ENCODE measurements around the gene ITLN1. TPM values are rescaled to one million over a fixed set of nuclear protein-coding genes. Genes with fewer than 3 reads are reported as not detected.
"Not testable (repeated sequence)": the region's sequence is repeated elsewhere in the genome, so short reads cannot be mapped to it uniquely, and the experiment has no call there.

Gene ITLN1
- polyA plus RNA-seq, 1 donor (not counting 4 experiments of a cell fraction or from before 2014, with no cell fraction given) = not detected

GRCh38 chr1:160916666-160917065 is 31.7 kb upstream of the ITLN1 start:
- Histone ChIP-seq H3K27me3 (ENCODE audit: control insufficient read depth, extremely low read depth, insufficient read depth, low read length) (peaks cover 3% of the 10 kb centered on the region), H3K27ac (ENCODE audit: control insufficient read depth, insufficient read depth, low read length) (no peak overlapping the region), H3K4me3 (ENCODE audit: control insufficient read depth in 2 of 3, extremely low read depth in 1 of 3, insufficient read depth in 2 of 3, low read depth in 1 of 3, low read length in 3 of 3) (no peak overlapping the region), H3K79me2 (ENCODE audit: control insufficient read depth, insufficient read depth, low read length) (no peaks in the 10 kb centered on the region), H3K4me2 (ENCODE audit: control insufficient read depth, extremely low read depth, insufficient read depth, low read depth, low read length) (no peak overlapping the region), H3K36me3 (ENCODE audit: control insufficient read depth in 2 of 2, extremely low read depth in 1 of 2, insufficient read depth in 2 of 2, low read length in 2 of 2) (no peaks in the 10 kb centered on the region), H3K9me3 (ENCODE audit: control insufficient read depth, low read depth, low read length) (no peaks in the 10 kb centered on the region), H3K9ac (ENCODE audit: control insufficient read depth, extremely low read depth, insufficient read depth, low read length) (no peak overlapping the region), H2AFZ (ENCODE audit: control insufficient read depth, low read length) (no peak overlapping the region), H3K4me1 (ENCODE audit: control insufficient read depth, extremely low read depth, insufficient read depth, low read length) (no peaks in the 10 kb centered on the region), H3K9me1 (ENCODE audit: control insufficient read depth, extremely low read depth, insufficient read depth, low read length) (no peaks in the 10 kb centered on the region), H4K20me1 (ENCODE audit: control insufficient read depth, extremely low read depth, insufficient read depth, low read length) (no peaks in the 10 kb centered on the region)
- TF ChIP-seq EZH2 (IDR thresholded peaks at IDR 0.05; ENCODE audit: low read length) (no peak), CTCF (optimal IDR thresholded peaks at IDR 0.05 in 1 of 3, IDR thresholded peaks at IDR 0.05 in 1 of 3, conservative IDR thresholded peaks at IDR 0.05 in 1 of 3; ENCODE audit: extremely low read depth in 1 of 3, insufficient read depth in 2 of 3, low read length in 3 of 3) (no peak)
- no peak for DNase-seq (ENCODE audit: low read depth, low spot score)
- FAIRE-seq = no peak
- dilution Hi-C loops (cut with MboI; ENCODE audit: extremely low pct_ligation_motif_present, low sequenced_read_pairs) = no loop called here

GRCh38 chr1:160913229-160913628 is 28.2 kb upstream of the ITLN1 start:
- H3K27ac ChIP-seq (ENCODE audit: control insufficient read depth, insufficient read depth, low read length); H3K27me3 ChIP-seq (ENCODE audit: control insufficient read depth, extremely low read depth, insufficient read depth, low read length); H3K36me3 ChIP-seq (ENCODE audit: control insufficient read depth in 2 of 2, extremely low read depth in 1 of 2, insufficient read depth in 2 of 2, low read length in 2 of 2); DNase-seq (ENCODE audit: low read depth, low spot score); H2AFZ ChIP-seq (ENCODE audit: control insufficient read depth, low read length); H3K4me2 ChIP-seq (ENCODE audit: control insufficient read depth, extremely low read depth, insufficient read depth, low read depth, low read length); dilution Hi-C loops (cut with MboI; ENCODE audit: extremely low pct_ligation_motif_present, low sequenced_read_pairs); FAIRE-seq; H3K4me3 ChIP-seq (ENCODE audit: control insufficient read depth in 2 of 3, extremely low read depth in 1 of 3, insufficient read depth in 2 of 3, low read depth in 1 of 3, low read length in 3 of 3); H3K9me1 ChIP-seq (ENCODE audit: control insufficient read depth, extremely low read depth, insufficient read depth, low read length); H3K9ac ChIP-seq (ENCODE audit: control insufficient read depth, extremely low read depth, insufficient read depth, low read length); H3K4me1 ChIP-seq (ENCODE audit: control insufficient read depth, extremely low read depth, insufficient read depth, low read length); H3K79me2 ChIP-seq (ENCODE audit: control insufficient read depth, insufficient read depth, low read length); H4K20me1 ChIP-seq (ENCODE audit: control insufficient read depth, extremely low read depth, insufficient read depth, low read length); H3K9me3 ChIP-seq (ENCODE audit: control insufficient read depth, low read depth, low read length): not testable (repeated sequence)

- H3K4me2 ChIP-seq (ENCODE audit: control insufficient read depth, extremely low read depth, insufficient read depth, low read depth, low read length) = no peak overlapping the region
- no peak for TF ChIP-seq CTCF (optimal IDR thresholded peaks at IDR 0.05 in 1 of 3, IDR thresholded peaks at IDR 0.05 in 1 of 3, conservative IDR thresholded peaks at IDR 0.05 in 1 of 3; ENCODE audit: extremely low read depth in 1 of 3, insufficient read depth in 2 of 3, low read length in 3 of 3)
- TF ChIP-seq EZH2 (IDR thresholded peaks at IDR 0.05; ENCODE audit: low read length) = no peak
- H2AFZ ChIP-seq (ENCODE audit: control insufficient read depth, low read length) = no peak overlapping the region
- no peak for DNase-seq (ENCODE audit: low read depth, low spot score)
- no peak for FAIRE-seq
- dilution Hi-C loops (cut with MboI; ENCODE audit: extremely low pct_ligation_motif_present, low sequenced_read_pairs) = no loop called here
- no peaks in the 10 kb centered on the region for H3K9me1 ChIP-seq (ENCODE audit: control insufficient read depth, extremely low read depth, insufficient read depth, low read length)
- no peaks in the 10 kb centered on the region for H3K9me3 ChIP-seq (ENCODE audit: control insufficient read depth, low read depth, low read length)
- no peak overlapping the region for H3K9ac ChIP-seq (ENCODE audit: control insufficient read depth, extremely low read depth, insufficient read depth, low read length)
- peaks cover 3% of the 10 kb centered on the region for H3K27me3 ChIP-seq (ENCODE audit: control insufficient read depth, extremely low read depth, insufficient read depth, low read length)
- no peaks in the 10 kb centered on the region for H3K79me2 ChIP-seq (ENCODE audit: control insufficient read depth, insufficient read depth, low read length)
- H4K20me1 ChIP-seq (ENCODE audit: control insufficient read depth, extremely low read depth, insufficient read depth, low read length) = no peaks in the 10 kb centered on the region
- no peak overlapping the region for H3K27ac ChIP-seq (ENCODE audit: control insufficient read depth, insufficient read depth, low read length)
- no peaks in the 10 kb centered on the region for H3K36me3 ChIP-seq (ENCODE audit: control insufficient read depth in 2 of 2, extremely low read depth in 1 of 2, insufficient read depth in 2 of 2, low read length in 2 of 2)
- H3K4me3 ChIP-seq (ENCODE audit: control insufficient read depth in 2 of 3, extremely low read depth in 1 of 3, insufficient read depth in 2 of 3, low read depth in 1 of 3, low read length in 3 of 3) = no peak overlapping the region
- H3K4me1 ChIP-seq (ENCODE audit: control insufficient read depth, extremely low read depth, insufficient read depth, low read length) = no peaks in the 10 kb centered on the region
These were observed 26.9 kb upstream of the ITLN1 start for GRCh38 chr1:160911925-160912324.

Measured in keratinocyte (primary cell).